ENCODE results near the gene TMEM242. TPM values are rescaled to one million over a fixed set of nuclear protein-coding genes. Genes with fewer than 3 reads are reported as not detected.
A peak's percentile ranks its signal among the peaks of the same experiment; 100 is the strongest.

TMEM242 gene
- total RNA-seq, 1 donor from 2014 or later = 9.7 TPM

DNA sequence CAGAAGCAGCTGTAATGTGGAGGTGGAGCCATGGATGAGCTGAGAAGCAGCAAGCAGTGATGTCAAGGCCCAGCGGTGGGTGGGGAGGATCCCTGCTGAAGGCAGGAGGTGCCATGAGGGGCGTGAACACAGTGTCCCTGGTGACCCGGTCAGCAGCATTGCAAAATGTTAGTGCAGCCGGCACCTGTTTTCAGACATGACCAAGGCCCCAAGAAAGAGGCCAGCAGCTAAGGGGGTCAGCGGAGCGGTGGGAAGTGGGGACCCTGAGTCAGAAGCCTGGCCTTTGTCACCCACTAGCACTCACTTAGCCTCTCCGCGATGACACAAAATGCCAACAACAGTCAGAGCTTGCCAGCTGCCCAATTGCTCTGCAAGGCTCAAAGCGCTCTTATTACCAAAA, 51.9 kb downstream of the TMEM242 start:
- Mint-ChIP-seq H3K9me3 (ENCODE audit: low read depth) (no peaks in the 10 kb centered on the region), H3K27ac (ENCODE audit: unreplicated experiment) (no peak overlapping the region), H3K27me3 (ENCODE audit: low read depth) (no peaks in the 10 kb centered on the region), H3K4me3 (ENCODE audit: unreplicated experiment) (no peak overlapping the region), H3K4me1 (ENCODE audit: low read depth) (peaks cover 22% of the 10 kb centered on the region), H3K36me3 (ENCODE audit: low read depth) (no peaks in the 10 kb centered on the region)
- peak; percentile 77 for DNase-seq (ENCODE audit: low spot score)
- no peak for TF ChIP-seq CTCF (IDR thresholded peaks at IDR 0.05)

- no peak overlapping the region for H3K4me3 Mint-ChIP-seq (ENCODE audit: unreplicated experiment)
- TF ChIP-seq CTCF (IDR thresholded peaks at IDR 0.05) = no peak
- no peaks in the 10 kb centered on the region for H3K27me3 Mint-ChIP-seq (ENCODE audit: low read depth)
- no peak overlapping the region for H3K27ac Mint-ChIP-seq (ENCODE audit: unreplicated experiment)
- H3K9me3 Mint-ChIP-seq (ENCODE audit: low read depth) = no peaks in the 10 kb centered on the region
- peaks cover 22% of the 10 kb centered on the region for H3K4me1 Mint-ChIP-seq (ENCODE audit: low read depth)
- H3K36me3 Mint-ChIP-seq (ENCODE audit: low read depth) = no peaks in the 10 kb centered on the region
- DNase-seq (ENCODE audit: low spot score) = no peak
Observed at GRCh38 chr6:157270916-157271315, 52.4 kb downstream of the TMEM242 start.

DNA sequence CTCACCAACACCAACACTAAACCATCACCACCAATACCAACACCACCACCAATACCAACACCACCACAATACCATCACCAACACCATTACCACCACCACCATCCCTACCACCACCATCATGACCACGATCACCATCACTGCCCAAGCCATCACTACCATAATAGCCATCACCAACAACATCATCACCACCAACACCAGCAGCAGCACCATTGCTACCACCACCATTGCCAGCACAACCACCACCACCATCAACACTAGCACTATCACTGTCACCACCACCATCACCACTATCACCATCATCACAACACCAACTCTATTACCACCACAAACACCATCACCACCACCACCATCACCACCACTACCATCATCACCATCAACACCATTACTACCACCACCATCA, 53.0 kb downstream of the TMEM242 start:
- H3K36me3 Mint-ChIP-seq (ENCODE audit: low read depth) = no peaks in the 10 kb centered on the region
- no peak for DNase-seq (ENCODE audit: low spot score)
- no peaks in the 10 kb centered on the region for H3K9me3 Mint-ChIP-seq (ENCODE audit: low read depth)
- TF ChIP-seq CTCF (IDR thresholded peaks at IDR 0.05) = no peak
- H3K4me1 Mint-ChIP-seq (ENCODE audit: low read depth) = peaks cover 21% of the 10 kb centered on the region
- no peak overlapping the region for H3K27ac Mint-ChIP-seq (ENCODE audit: unreplicated experiment)
- no peaks in the 10 kb centered on the region for H3K27me3 Mint-ChIP-seq (ENCODE audit: low read depth)
- no peak overlapping the region for H3K4me3 Mint-ChIP-seq (ENCODE audit: unreplicated experiment)

GRCh38 chr6:157269261-157269794, 54.0 kb downstream of the TMEM242 start:
- Mint-ChIP-seq H3K27ac (ENCODE audit: unreplicated experiment) (peak overlapping the region; percentile 88), H3K4me3 (ENCODE audit: unreplicated experiment) (peak overlapping the region; percentile 23), H3K27me3 (ENCODE audit: low read depth) (no peaks in the 10 kb centered on the region), H3K9me3 (ENCODE audit: low read depth) (no peaks in the 10 kb centered on the region), H3K4me1 (ENCODE audit: low read depth) (peaks cover 19% of the 10 kb centered on the region), H3K36me3 (ENCODE audit: low read depth) (no peaks in the 10 kb centered on the region)
- DNase-seq (ENCODE audit: low spot score) = peak; percentile 77
- TF ChIP-seq CTCF (IDR thresholded peaks at IDR 0.05) = no peak

DNA sequence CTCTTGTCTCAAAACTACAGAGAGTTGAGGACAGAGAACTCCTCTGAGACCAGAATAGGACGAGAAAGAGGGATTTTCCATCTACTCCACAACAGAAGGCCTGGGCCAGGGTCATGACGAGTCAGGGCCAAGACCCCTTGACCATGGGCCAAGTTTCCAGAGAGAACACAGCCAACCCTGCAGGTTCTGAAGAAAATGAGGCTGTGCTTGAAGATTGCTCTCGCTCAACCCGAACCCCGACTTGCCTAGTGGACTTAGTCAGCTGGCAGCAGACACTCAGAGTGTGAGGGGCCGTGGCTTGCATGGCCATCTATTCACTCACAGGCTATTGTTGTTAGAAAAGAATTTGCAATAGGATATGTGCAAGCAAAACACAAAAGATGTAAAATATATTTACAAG, 54.5 kb downstream of the TMEM242 start:
- Mint-ChIP-seq H3K36me3 (ENCODE audit: low read depth) (no peaks in the 10 kb centered on the region), H3K27me3 (ENCODE audit: low read depth) (no peaks in the 10 kb centered on the region), H3K9me3 (ENCODE audit: low read depth) (no peaks in the 10 kb centered on the region), H3K4me1 (ENCODE audit: low read depth) (peaks cover 15% of the 10 kb centered on the region), H3K4me3 (ENCODE audit: unreplicated experiment) (no peak overlapping the region), H3K27ac (ENCODE audit: unreplicated experiment) (peak overlapping the region; percentile 88)
- TF ChIP-seq CTCF (IDR thresholded peaks at IDR 0.05) = no peak
- DNase-seq (ENCODE audit: low spot score) = peak; percentile 59
